OCI-LY3 (cell line): Measurements from ENCODE around the gene TRPV6.

Experiments
- H2AFZ ChIP-seq: fragments of 200-600, 300-600 bp; shearing (Covaris generic); 2 replicates; pipeline ENCODE4 v1.6.0; 2014; ENCODE audit warnings: antibody characterized with exemption, low read depth, low read length
- H3K27ac ChIP-seq: fragments of 200-600, 300-600 bp; sonication (generic); 2 replicates; pipeline ENCODE4 v1.5.1; 2014; ENCODE audit warnings: mild to moderate bottlenecking, low read length, moderate library complexity, mixed read lengths
- H3K27me3 ChIP-seq: fragments of 200-600, 300-600 bp; sonication (generic); 2 replicates; pipeline ENCODE4 v1.6.1; 2014; ENCODE audit warnings: low read depth, low read length, mixed read lengths
- H3K36me3 ChIP-seq: fragments of 200-600, 300-600 bp; sonication (generic); replicated peaks from 2 replicates; pipeline ENCODE3; 2014; ENCODE audit warnings: low read depth, low read length, mixed read lengths
- H3K4me1 ChIP-seq: fragments of 300-600, 200-600 bp; sonication (generic); 2 replicates; pipeline ENCODE4 v1.6.1; 2014; ENCODE audit warnings: low read length, mixed read lengths
- H3K4me2 ChIP-seq: fragments of 200-600, 300-600 bp; sonication (generic); 2 replicates; pipeline ENCODE4 v1.6.1; 2014; ENCODE audit warnings: low read length, mixed read lengths
- H3K4me3 ChIP-seq: fragments of 300-600, 200-600 bp; sonication (generic); 2 replicates; pipeline ENCODE4 v1.5.1; 2014; ENCODE audit warnings: antibody characterized with exemption, mild to moderate bottlenecking, low read length, moderate library complexity
- H3K79me2 ChIP-seq: fragments of 300-600, 200-600 bp; shearing (Covaris generic); 2 replicates; pipeline ENCODE4 v1.6.1; 2014; ENCODE audit warnings: mild to moderate bottlenecking, low read length, mixed read lengths
- H3K9ac ChIP-seq: fragments of 300-600, 200-600 bp; shearing (Covaris generic); 2 replicates; pipeline ENCODE4 v1.6.0; 2014; ENCODE audit warnings: mild to moderate bottlenecking, low read length, moderate library complexity
- H3K9me3 ChIP-seq: fragments of 200-600, 300-600 bp; shearing (Covaris generic); 2 replicates; pipeline ENCODE4 v1.6.1; 2014; ENCODE audit warnings: low read length, mixed read lengths; ENCODE audit not compliant: insufficient read depth
- H4K20me1 ChIP-seq: fragments of 200-600, 300-600 bp; sonication (generic); 2 replicates; pipeline ENCODE4 v1.6.1; 2016; ENCODE audit warnings: low read length, mixed read lengths; ENCODE audit not compliant: insufficient read depth
- CTCF ChIP-seq: fragments of 200-600, 300-600 bp; sonication (generic); IDR thresholded peaks from 2 replicates; pipeline ENCODE4 v1.5.1; 2014; ENCODE audit warnings: antibody characterized with exemption, low read length, low read depth
- EZH2phosphoT487 ChIP-seq: fragments of 200-600 bp; shearing (Covaris generic); IDR thresholded peaks from 2 replicates; pipeline ENCODE4 v1.6.1; 2018; ENCODE audit warnings: antibody characterized with exemption, mixed run types, low read depth

The TRPV6 gene

DNA sequence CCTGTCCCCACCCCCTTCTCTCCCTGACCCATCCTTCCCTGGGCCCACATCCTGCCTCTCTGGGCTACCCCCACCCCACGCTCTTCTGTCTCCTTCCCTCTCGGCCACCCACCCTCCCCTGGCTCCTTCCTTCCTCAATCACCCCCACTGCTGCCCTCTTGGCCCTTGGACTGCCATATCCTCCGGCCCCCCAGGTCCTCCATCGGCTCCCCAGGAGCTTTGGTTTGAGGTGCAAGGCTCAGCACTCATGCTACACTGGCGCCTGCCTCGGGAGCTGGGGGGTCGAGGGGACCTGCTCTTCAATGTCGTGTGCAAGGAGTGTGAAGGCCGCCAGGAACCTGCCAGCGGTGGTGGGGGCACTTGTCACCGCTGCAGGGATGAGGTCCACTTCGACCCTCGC, 19.8 kb downstream of the TRPV6 start:
- Histone ChIP-seq H3K9me3 (no peaks in the 10 kb centered on the region), H2AFZ (no peak overlapping the region), H3K36me3 (no peaks in the 10 kb centered on the region), H3K79me2 (no peaks in the 10 kb centered on the region), H3K4me1 (no peaks in the 10 kb centered on the region), H3K27ac (no peak overlapping the region), H3K4me3 (no peak overlapping the region), H4K20me1 (no peaks in the 10 kb centered on the region), H3K27me3 (peaks cover 15% of the 10 kb centered on the region), H3K4me2 (no peak overlapping the region), H3K9ac (no peak overlapping the region)
- TF ChIP-seq CTCF (no peak), EZH2phosphoT487 (no peak)

DNA sequence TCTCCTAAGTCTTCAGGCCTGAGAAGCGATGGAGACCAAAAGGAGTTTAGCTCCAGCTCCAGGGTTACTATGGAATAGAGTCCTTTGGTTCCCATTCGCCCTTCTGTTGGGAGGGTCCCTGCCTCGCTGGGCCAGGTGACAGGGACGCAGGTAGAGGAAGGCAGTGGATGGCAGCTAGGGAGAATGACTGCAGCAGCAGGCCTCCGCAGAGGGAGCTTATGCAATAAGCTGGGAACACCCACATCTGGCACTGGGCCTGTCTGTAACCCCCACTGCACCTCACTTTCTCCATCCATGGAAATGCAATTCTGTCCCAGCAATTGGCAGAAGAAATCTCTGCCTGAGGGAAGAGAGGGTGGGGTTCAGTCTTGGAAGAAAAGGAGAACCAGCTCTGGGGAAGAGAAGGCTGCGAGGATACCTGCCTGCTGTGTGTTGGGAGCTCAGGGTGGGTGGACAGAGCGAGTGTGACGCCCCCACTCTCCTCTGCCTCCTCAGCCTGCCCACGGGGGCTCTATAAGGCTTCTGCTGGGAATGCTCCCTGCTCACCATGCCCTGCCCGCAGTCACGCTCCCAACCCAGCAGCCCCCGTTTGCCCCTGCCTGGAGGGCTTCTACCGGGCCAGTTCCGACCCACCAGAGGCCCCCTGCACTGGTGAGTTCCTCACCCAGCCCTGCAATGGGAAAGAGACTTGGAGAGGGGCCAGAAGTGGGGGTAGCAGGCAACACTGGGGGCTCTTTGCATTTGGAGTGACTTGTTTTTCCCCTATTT, 20.4 kb downstream of the TRPV6 start:
- Histone ChIP-seq H3K27ac (no peak overlapping the region), H3K9me3 (no peaks in the 10 kb centered on the region), H3K4me3 (no peak overlapping the region), H3K36me3 (no peaks in the 10 kb centered on the region), H3K27me3 (peaks cover 21% of the 10 kb centered on the region), H3K4me1 (no peaks in the 10 kb centered on the region), H2AFZ (no peak overlapping the region), H3K79me2 (no peaks in the 10 kb centered on the region), H3K9ac (no peak overlapping the region), H3K4me2 (no peak overlapping the region), H4K20me1 (no peaks in the 10 kb centered on the region)
- TF ChIP-seq EZH2phosphoT487 (no peak), CTCF (no peak)

- Histone ChIP-seq H3K79me2 (no peaks in the 10 kb centered on the region), H3K27ac (no peak overlapping the region), H2AFZ (no peak overlapping the region), H3K9ac (no peak overlapping the region), H3K36me3 (no peaks in the 10 kb centered on the region), H4K20me1 (no peaks in the 10 kb centered on the region), H3K4me1 (no peaks in the 10 kb centered on the region), H3K27me3 (peaks cover 30% of the 10 kb centered on the region), H3K4me3 (no peak overlapping the region), H3K9me3 (no peaks in the 10 kb centered on the region), H3K4me2 (no peak overlapping the region)
- TF ChIP-seq CTCF (no peak), EZH2phosphoT487 (no peak)
Observed at GRCh38 chr7:142863891-142864685, 21.5 kb downstream of the TRPV6 start.

GRCh38 chr7:142862786-142863400, 22.7 kb downstream of the TRPV6 start:
- TF ChIP-seq EZH2phosphoT487 (no peak), CTCF (no peak)
- no peaks in the 10 kb centered on the region for H3K9me3 ChIP-seq
- no peaks in the 10 kb centered on the region for H3K36me3 ChIP-seq
- H3K9ac ChIP-seq: no peak overlapping the region
- no peak overlapping the region for H2AFZ ChIP-seq
- no peak overlapping the region for H3K4me3 ChIP-seq
- no peaks in the 10 kb centered on the region for H3K4me1 ChIP-seq
- no peaks in the 10 kb centered on the region for H3K79me2 ChIP-seq
- peaks cover 33% of the 10 kb centered on the region for H3K27me3 ChIP-seq
- H3K4me2 ChIP-seq: no peak overlapping the region
- no peaks in the 10 kb centered on the region for H4K20me1 ChIP-seq
- no peak overlapping the region for H3K27ac ChIP-seq
